Measurements from ENCODE around the gene ARIH1.

GRCh38 chr15:72616491-72617210, 142.5 kb downstream of the ARIH1 start:
- TF ChIP-seq, protein P1, sequence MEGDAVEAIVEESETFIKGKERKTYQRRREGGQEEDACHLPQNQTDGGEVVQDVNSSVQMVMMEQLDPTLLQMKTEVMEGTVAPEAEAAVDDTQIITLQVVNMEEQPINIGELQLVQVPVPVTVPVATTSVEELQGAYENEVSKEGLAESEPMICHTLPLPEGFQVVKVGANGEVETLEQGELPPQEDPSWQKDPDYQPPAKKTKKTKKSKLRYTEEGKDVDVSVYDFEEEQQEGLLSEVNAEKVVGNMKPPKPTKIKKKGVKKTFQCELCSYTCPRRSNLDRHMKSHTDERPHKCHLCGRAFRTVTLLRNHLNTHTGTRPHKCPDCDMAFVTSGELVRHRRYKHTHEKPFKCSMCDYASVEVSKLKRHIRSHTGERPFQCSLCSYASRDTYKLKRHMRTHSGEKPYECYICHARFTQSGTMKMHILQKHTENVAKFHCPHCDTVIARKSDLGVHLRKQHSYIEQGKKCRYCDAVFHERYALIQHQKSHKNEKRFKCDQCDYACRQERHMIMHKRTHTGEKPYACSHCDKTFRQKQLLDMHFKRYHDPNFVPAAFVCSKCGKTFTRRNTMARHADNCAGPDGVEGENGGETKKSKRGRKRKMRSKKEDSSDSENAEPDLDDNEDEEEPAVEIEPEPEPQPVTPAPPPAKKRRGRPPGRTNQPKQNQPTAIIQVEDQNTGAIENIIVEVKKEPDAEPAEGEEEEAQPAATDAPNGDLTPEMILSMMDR (IDR thresholded peaks at IDR 0.05; ENCODE audit: control extremely low read depth in 1 of 3, insufficient read depth in 1 of 3, low read depth in 1 of 3, low read length in 3 of 3), result no peak
- TF ChIP-seq POLR2A (IDR thresholded peaks at IDR 0.05; ENCODE audit: control extremely low read depth in 1 of 2, low read depth in 2 of 2, low read length in 2 of 2) (no peak), EP300 (IDR thresholded peaks at IDR 0.05; ENCODE audit: borderline replicate concordance in 1 of 2, low read depth in 2 of 2, low read length in 2 of 2) (no peak), POLR2AphosphoS5 (IDR thresholded peaks at IDR 0.05; ENCODE audit: low read depth, low read length) (no peak), YY1 (IDR thresholded peaks at IDR 0.05; ENCODE audit: low read depth, low read length) (no peak), RFX5 (IDR thresholded peaks at IDR 0.05; ENCODE audit: borderline replicate concordance, low read depth, low read length) (no peak), EGR1 (IDR thresholded peaks at IDR 0.05; ENCODE audit: borderline replicate concordance, low read depth, low read length) (no peak)
- TF ChIP-seq, protein P2, sequence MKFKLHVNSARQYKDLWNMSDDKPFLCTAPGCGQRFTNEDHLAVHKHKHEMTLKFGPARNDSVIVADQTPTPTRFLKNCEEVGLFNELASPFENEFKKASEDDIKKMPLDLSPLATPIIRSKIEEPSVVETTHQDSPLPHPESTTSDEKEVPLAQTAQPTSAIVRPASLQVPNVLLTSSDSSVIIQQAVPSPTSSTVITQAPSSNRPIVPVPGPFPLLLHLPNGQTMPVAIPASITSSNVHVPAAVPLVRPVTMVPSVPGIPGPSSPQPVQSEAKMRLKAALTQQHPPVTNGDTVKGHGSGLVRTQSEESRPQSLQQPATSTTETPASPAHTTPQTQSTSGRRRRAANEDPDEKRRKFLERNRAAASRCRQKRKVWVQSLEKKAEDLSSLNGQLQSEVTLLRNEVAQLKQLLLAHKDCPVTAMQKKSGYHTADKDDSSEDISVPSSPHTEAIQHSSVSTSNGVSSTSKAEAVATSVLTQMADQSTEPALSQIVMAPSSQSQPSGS (IDR thresholded peaks at IDR 0.05; ENCODE audit: low read length), result no peak
